Stimulated activated CD4-positive, alpha-beta T cell treated with anti-CD3 and anti-CD28 coated beads, Interleukin-4, amount 100 ng/mL, for 48 hours (primary cell): ENCODE measurements around the gene NAP1L1.

Experiments
- DNase-seq, 2 donors: peaks; one replicate each; pipeline ENCODE4 v3.0.0-alpha.2; 2020; ENCODE audit warnings: low read depth in 2 of 2

NAP1L1 gene

GRCh38 chr12:76038176-76038575 lies 46.3 kb downstream of the NAP1L1 start:
- no peak for DNase-seq

GRCh38 chr12:76037130-76038103 lies 47.1 kb downstream of the NAP1L1 start:
- DNase-seq = no peak

- no peak for DNase-seq
Observed at GRCh38 chr12:76035045-76035444, 49.4 kb downstream of the NAP1L1 start.

- DNase-seq = no peak
Observed at GRCh38 chr12:76033081-76034011, 51.1 kb downstream of the NAP1L1 start.

- DNase-seq = peak in 1 of 2 donors; percentile 28
Observed at GRCh38 chr12:76032043-76032981, 52.2 kb downstream of the NAP1L1 start.

GRCh38 chr12:76031414-76032042 lies 53.0 kb downstream of the NAP1L1 start, which contains the start of gene PHLDA1:
Gene PHLDA1, minus strand, starts transcription at chr12:76031776.
- peak; percentile 88 to 94 for DNase-seq

GRCh38 chr12:76031081-76031413 lies 53.4 kb downstream of the NAP1L1 start:
- no peak for DNase-seq

GRCh38 chr12:76030341-76031080 lies 54.0 kb downstream of the NAP1L1 start:
- DNase-seq = peak; percentile 45 to 57

- peak in 1 of 2 donors; percentile 10 for DNase-seq
Observed at GRCh38 chr12:76029982-76030340, 54.5 kb downstream of the NAP1L1 start.

- no peak for DNase-seq
Observed at GRCh38 chr12:76028571-76029277, 55.8 kb downstream of the NAP1L1 start.

- no peak for DNase-seq
Observed at GRCh38 chr12:76026643-76027063, 57.8 kb downstream of the NAP1L1 start.

- no peak for DNase-seq
Observed at GRCh38 chr12:76025601-76026575, 58.6 kb downstream of the NAP1L1 start.

GRCh38 chr12:76024942-76025600 lies 59.4 kb downstream of the NAP1L1 start:
- no peak for DNase-seq

- DNase-seq = no peak
Observed at GRCh38 chr12:76024102-76024781, 60.2 kb downstream of the NAP1L1 start.

GRCh38 chr12:76023069-76023690 lies 61.3 kb downstream of the NAP1L1 start:
- no peak for DNase-seq

GRCh38 chr12:76022506-76022905 lies 62.0 kb downstream of the NAP1L1 start:
- no peak for DNase-seq
